BLaER1 (cell line): ENCODE measurements around the gene CDC25C.
A peak's percentile ranks its signal among the peaks of the same experiment; 100 is the strongest.

Experiments
- H3K27ac ChIP-seq: shearing (Covaris generic); formaldehyde crosslinking; 2 replicates; pipeline ENCODE4 v1.8.1; 2022
- H3K27me3 ChIP-seq: shearing (Covaris generic); formaldehyde crosslinking; 2 replicates; pipeline ENCODE4 v1.8.1; 2022
- H3K36me3 ChIP-seq: shearing (Covaris generic); formaldehyde crosslinking; 2 replicates; pipeline ENCODE4 v1.8.1; 2022
- H3K4me1 ChIP-seq: shearing (Covaris generic); formaldehyde crosslinking; 2 replicates; pipeline ENCODE4 v1.8.1; 2022
- H3K4me2 ChIP-seq: shearing (Covaris generic); formaldehyde crosslinking; 2 replicates; pipeline ENCODE4 v1.8.1; 2022
- H3K4me3 ChIP-seq: shearing (Covaris generic); formaldehyde crosslinking; 2 replicates; pipeline ENCODE4 v1.8.1; 2022
- H3K9ac ChIP-seq: shearing (Covaris generic); formaldehyde crosslinking; 2 replicates; pipeline ENCODE4 v1.8.1; 2022
- H3K9me3 ChIP-seq: shearing (Covaris generic); formaldehyde crosslinking; 2 replicates; pipeline ENCODE4 v1.8.1; 2022
- H4K20me1 ChIP-seq: shearing (Covaris generic); formaldehyde crosslinking; 2 replicates; pipeline ENCODE4 v1.8.1; 2022
- Cebpa-rat ChIP-seq: shearing (Covaris generic); IDR thresholded peaks from 2 replicates; pipeline ENCODE4 v1.8.1; 2022

The CDC25C gene

GRCh38 chr5:138350563-138350890 is 18.9 kb upstream of the CDC25C start:
- peaks cover 15% of the 10 kb centered on the region for H3K4me1 ChIP-seq
- no peak overlapping the region for H3K4me2 ChIP-seq
- H3K36me3 ChIP-seq, result peaks cover 59% of the 10 kb centered on the region
- no peak overlapping the region for H3K9ac ChIP-seq
- TF ChIP-seq Cebpa-rat, result no peak
- H3K27ac ChIP-seq, result no peak overlapping the region
- no peak overlapping the region for H3K4me3 ChIP-seq
- H3K27me3 ChIP-seq, result no peaks in the 10 kb centered on the region
- peaks cover 64% of the 10 kb centered on the region for H4K20me1 ChIP-seq
- peaks cover 13% of the 10 kb centered on the region for H3K9me3 ChIP-seq

- H3K4me1 ChIP-seq, result peaks cover 10% of the 10 kb centered on the region
- no peak for TF ChIP-seq Cebpa-rat
- no peak overlapping the region for H3K4me3 ChIP-seq
- H3K9ac ChIP-seq, result no peak overlapping the region
- peaks cover 64% of the 10 kb centered on the region for H4K20me1 ChIP-seq
- peaks cover 64% of the 10 kb centered on the region for H3K36me3 ChIP-seq
- peaks cover 13% of the 10 kb centered on the region for H3K9me3 ChIP-seq
- no peak overlapping the region for H3K27ac ChIP-seq
- no peaks in the 10 kb centered on the region for H3K27me3 ChIP-seq
- H3K4me2 ChIP-seq, result no peak overlapping the region
These were observed 18.4 kb upstream of the CDC25C start for GRCh38 chr5:138349852-138350562.

- H3K4me3 ChIP-seq, result no peak overlapping the region
- H4K20me1 ChIP-seq, result peaks cover 74% of the 10 kb centered on the region
- H3K9ac ChIP-seq, result no peak overlapping the region
- H3K27me3 ChIP-seq, result no peaks in the 10 kb centered on the region
- no peak overlapping the region for H3K27ac ChIP-seq
- TF ChIP-seq Cebpa-rat, result no peak
- H3K36me3 ChIP-seq, result peaks cover 92% of the 10 kb centered on the region
- H3K9me3 ChIP-seq, result peaks cover 9% of the 10 kb centered on the region
- no peak overlapping the region for H3K4me2 ChIP-seq
- no peaks in the 10 kb centered on the region for H3K4me1 ChIP-seq
These were observed 15.3 kb upstream of the CDC25C start for GRCh38 chr5:138346889-138347288.

- no peak for TF ChIP-seq Cebpa-rat
- no peak overlapping the region for H3K4me2 ChIP-seq
- H3K27me3 ChIP-seq, result no peaks in the 10 kb centered on the region
- no peaks in the 10 kb centered on the region for H3K9me3 ChIP-seq
- H3K4me3 ChIP-seq, result no peak overlapping the region
- peaks cover 93% of the 10 kb centered on the region for H4K20me1 ChIP-seq
- peaks cover 95% of the 10 kb centered on the region for H3K36me3 ChIP-seq
- no peak overlapping the region for H3K9ac ChIP-seq
- H3K27ac ChIP-seq, result no peak overlapping the region
- H3K4me1 ChIP-seq, result peaks cover 16% of the 10 kb centered on the region
These were observed 13.5 kb upstream of the CDC25C start for GRCh38 chr5:138344887-138345622.

GRCh38 chr5:138340008-138340407 is 8.4 kb upstream of the CDC25C start:
- 0 out of 2 replicates have a peak overlapping the region, but pooled peaks have one; percentile 99 for H3K27ac ChIP-seq
- no peaks in the 10 kb centered on the region for H3K9me3 ChIP-seq
- peaks cover 46% of the 10 kb centered on the region for H3K36me3 ChIP-seq
- no peak for TF ChIP-seq Cebpa-rat
- H3K27me3 ChIP-seq, result no peaks in the 10 kb centered on the region
- peak overlapping the region; percentile 90 for H3K4me2 ChIP-seq
- peaks cover 35% of the 10 kb centered on the region for H3K4me1 ChIP-seq
- H4K20me1 ChIP-seq, result peaks cover 61% of the 10 kb centered on the region
- peak overlapping the region; percentile 81 for H3K4me3 ChIP-seq
- peak overlapping the region; percentile 99 for H3K9ac ChIP-seq

GRCh38 chr5:138339464-138339863 is 7.9 kb upstream of the CDC25C start:
- peak overlapping the region; percentile 81 for H3K4me3 ChIP-seq
- no peak for TF ChIP-seq Cebpa-rat
- H3K27me3 ChIP-seq, result no peaks in the 10 kb centered on the region
- no peaks in the 10 kb centered on the region for H3K9me3 ChIP-seq
- H4K20me1 ChIP-seq, result peaks cover 55% of the 10 kb centered on the region
- H3K4me2 ChIP-seq, result peak overlapping the region; percentile 90
- peaks cover 40% of the 10 kb centered on the region for H3K36me3 ChIP-seq
- peak overlapping the region; percentile 99 for H3K27ac ChIP-seq
- H3K9ac ChIP-seq, result peak overlapping the region; percentile 99
- peaks cover 35% of the 10 kb centered on the region for H3K4me1 ChIP-seq

GRCh38 chr5:138339091-138339456 is 7.5 kb upstream of the CDC25C start:
- Histone ChIP-seq H3K27me3 (no peaks in the 10 kb centered on the region), H3K36me3 (peaks cover 36% of the 10 kb centered on the region), H3K9ac (peak overlapping the region; percentile 99), H3K9me3 (no peaks in the 10 kb centered on the region), H3K27ac (peak overlapping the region; percentile 99), H3K4me1 (peaks cover 35% of the 10 kb centered on the region), H4K20me1 (peaks cover 52% of the 10 kb centered on the region), H3K4me2 (peak overlapping the region; percentile 90), H3K4me3 (peak overlapping the region; percentile 81)
- TF ChIP-seq Cebpa-rat, result no peak

GRCh38 chr5:138338411-138339090 is 6.9 kb upstream of the CDC25C start:
- Histone ChIP-seq H4K20me1 (peaks cover 46% of the 10 kb centered on the region), H3K4me1 (peaks cover 35% of the 10 kb centered on the region), H3K4me3 (peak overlapping the region; percentile 81), H3K36me3 (peaks cover 31% of the 10 kb centered on the region), H3K27ac (peak overlapping the region; percentile 99), H3K9me3 (no peaks in the 10 kb centered on the region), H3K9ac (peak overlapping the region; percentile 99), H3K4me2 (peak overlapping the region; percentile 90), H3K27me3 (no peaks in the 10 kb centered on the region)
- TF ChIP-seq Cebpa-rat, result no peak

GRCh38 chr5:138337685-138338410 is 6.2 kb upstream of the CDC25C start, which contains the start of gene FAM53C:
Gene FAM53C, plus strand, starts transcription at chr5:138338266. Its CDS starts 3,070 bp downstream, at chr5:138341336.
- peak within 1 kb of the TSS; percentile 99 for H3K9ac ChIP-seq
- peaks cover 39% of the 10 kb centered on the region for H4K20me1 ChIP-seq
- no peaks in the 10 kb centered on the region for H3K9me3 ChIP-seq
- no peak for TF ChIP-seq Cebpa-rat
- H3K4me1 ChIP-seq, result peaks cover 36% of the 10 kb centered on the region
- H3K4me3 ChIP-seq, result peak within 1 kb of the TSS; percentile 81
- no peaks in the 10 kb centered on the region for H3K27me3 ChIP-seq
- peak within 1 kb of the TSS; percentile 90 for H3K4me2 ChIP-seq
- peaks cover 24% of the 10 kb centered on the region for H3K36me3 ChIP-seq
- peak within 1 kb of the TSS; percentile 99 for H3K27ac ChIP-seq
